Endothelial cell of umbilical vein (primary cell): ENCODE results near the gene REP15. TPM values are rescaled to one million over a fixed set of nuclear protein-coding genes. Genes with fewer than 3 reads are reported as not detected.

Experiments
- BruUV-seq: library from RNA; stranded (reverse); fragments of 400-500 nt; replicated peaks from 2 replicates; lab custom pipeline; 2021; lab: Mats Ljungman, UMichigan
- CTCF ChIA-PET: fragments of 300-600, 350-600 bp; sonication (Branson Sonifier 250); formaldehyde crosslinking; loops from one replicate; lab custom pipeline; 2021; ENCODE audit warnings: antibody characterized with exemption, inconsistent platforms; lab: Charles Lee
- POLR2A ChIA-PET: fragments of 300-600, 350-600 bp; sonication (Branson Sonifier 250); formaldehyde crosslinking; loops from one replicate; lab custom pipeline; 2021; ENCODE audit warnings: antibody characterized with exemption, inconsistent platforms; lab: Charles Lee
- DNase-seq: peaks from one replicate; pipeline ENCODE4 v3.0.0-alpha.2; 2011; ENCODE audit warnings: low read depth, low spot score
- FAIRE-seq: peaks from 2 replicates; lab custom pipeline; 2011; peaks lifted over from hg19 to GRCh38; lab: Jason Lieb, UNC
- H2AFZ ChIP-seq: 2 replicates; pipeline ENCODE4 v1.6.0; 2012; ENCODE audit warnings: low read depth, low read length, control low read depth, inconsistent platforms
- H3K27ac ChIP-seq: 2 replicates; pipeline ENCODE4 v1.5.1; 2011; ENCODE audit warnings: low read depth, mild to moderate bottlenecking, control low read depth, low read length, moderate library complexity; ENCODE audit not compliant: insufficient read depth
- H3K27me3 ChIP-seq, 2 experiments: 2 replicates each; pipeline versions ENCODE4 v1.6.0 to v1.6.1; 2011; ENCODE audit warnings: low read length in 2 of 2, mixed read lengths in 1 of 2; ENCODE audit not compliant: control insufficient read depth in 2 of 2, insufficient read depth in 2 of 2
- H3K36me3 ChIP-seq, 2 experiments: 2 replicates in 1 of 2; 3 replicates in 1 of 2; pipeline ENCODE4 v1.5.1; 2011; ENCODE audit warnings: low read length in 2 of 2, mild to moderate bottlenecking in 1 of 2, moderate library complexity in 1 of 2; ENCODE audit not compliant: control insufficient read depth in 2 of 2, insufficient read depth in 2 of 2; ENCODE audit errors: extremely low read depth in 1 of 2
- H3K4me1 ChIP-seq: 3 replicates; pipeline ENCODE4 v1.5.1; 2011; ENCODE audit warnings: mild to moderate bottlenecking, low read length; ENCODE audit not compliant: control insufficient read depth, insufficient read depth; ENCODE audit errors: extremely low read depth
- H3K4me2 ChIP-seq: 2 replicates; pipeline ENCODE4 v1.6.1; 2011; ENCODE audit warnings: low read length, control low read depth, mixed read lengths; ENCODE audit not compliant: insufficient read depth
- H3K4me3 ChIP-seq, 3 experiments: fragments of 200-600 bp in 1 of 3; sonication (generic), shearing (Covaris generic) in 1 of 3; replicated peaks in 1 of 3; 2 replicates each; pipeline ENCODE4 v1.5.1; 2011 to 2016; ENCODE audit warnings: control low read depth in 3 of 3, low read length in 3 of 3, mild to moderate bottlenecking in 2 of 3, inconsistent platforms in 1 of 3, low read depth in 1 of 3, moderate library complexity in 1 of 3; ENCODE audit not compliant: insufficient read depth in 1 of 3
- H3K79me2 ChIP-seq: 2 replicates; pipeline ENCODE4 v1.6.0; 2012; ENCODE audit warnings: low read length, inconsistent platforms; ENCODE audit not compliant: control insufficient read depth, insufficient read depth
- H3K9ac ChIP-seq: replicated peaks from 2 replicates; pipeline ENCODE3; 2011; ENCODE audit warnings: low read length, control low read depth; ENCODE audit not compliant: insufficient read depth; ENCODE audit errors: extremely low read depth
- H3K9me1 ChIP-seq: replicated peaks from 3 replicates; pipeline ENCODE4 v1.6.0; 2011; ENCODE audit warnings: mild to moderate bottlenecking, low read length; ENCODE audit not compliant: control insufficient read depth, insufficient read depth; ENCODE audit errors: extremely low read depth
- H3K9me3 ChIP-seq: replicated peaks from 2 replicates; pipeline ENCODE4 v1.5.1; 2012; ENCODE audit warnings: low read length, inconsistent platforms; ENCODE audit not compliant: control insufficient read depth, insufficient read depth
- H4K20me1 ChIP-seq: replicated peaks from 2 replicates; pipeline ENCODE3; 2011; ENCODE audit warnings: mild to moderate bottlenecking, low read length; ENCODE audit not compliant: control insufficient read depth, insufficient read depth; ENCODE audit errors: extremely low read depth
- CTCF ChIP-seq, 2 donors: IDR thresholded peaks; 1 replicate in 1 of 2; 2 replicates in 1 of 2; pipeline ENCODE4 v1.5.1; 2011; ENCODE audit warnings: low read length in 2 of 2, mild to moderate bottlenecking in 2 of 2, moderate library complexity in 2 of 2, control low read depth in 1 of 2, inconsistent platforms in 1 of 2, low read depth in 1 of 2; ENCODE audit not compliant: insufficient read depth in 1 of 2; ENCODE audit errors: extremely low read depth in 1 of 2
- JUN ChIP-seq: IDR thresholded peaks from 2 replicates; pipeline ENCODE4 v1.6.1; 2011; ENCODE audit warnings: borderline replicate concordance, low read depth; ENCODE audit not compliant: insufficient read length, insufficient read depth
- MYC ChIP-seq: IDR thresholded peaks from one replicate; pipeline ENCODE4 v1.6.1; 2011; ENCODE audit warnings: mild to moderate bottlenecking, low read depth, low read length
- POLR2AphosphoS5 ChIP-seq: IDR thresholded peaks from 2 replicates; pipeline ENCODE4 v1.6.1; 2012; ENCODE audit warnings: low read depth, mild to moderate bottlenecking, control low read depth, low read length, moderate library complexity; ENCODE audit not compliant: insufficient read depth
- dilution Hi-C: fragments of 300-500 bp; cut with MboI; formaldehyde crosslinking; loops from one replicate; pipeline ENCODE4 v1.15.0; 2019; ENCODE audit warnings: low sequenced_read_pairs; ENCODE audit not compliant: extremely low pct_ligation_motif_present
- intact Hi-C: fragments of 100-400 bp; cut with micrococcal nuclease; formaldehyde crosslinking; loops from one replicate; pipeline ENCODE4 v1.10.0; 2022
- polyA plus RNA-seq, 4 experiments: library from polyadenylated mRNA; depleted of rRNA in 3 of 4; stranded (reverse) in 3 of 4; unstranded in 1 of 4; fragments of >200 nt; gene quantifications; 2 replicates each; pipeline versions ENCODE4 v1.2.1 to v1.2.3, GENCODE V29; 2011 to 2012; ENCODE audit warnings: missing spikeins in 1 of 4
- total RNA-seq: library from RNA; stranded (reverse); gene quantifications from 2 replicates; pipeline ENCODE4 v1.2.3, GENCODE V29; 2021
- TF ChIP-seq, protein P1 (sequence below): IDR thresholded peaks from 2 replicates; pipeline ENCODE4 v1.6.1; 2011; ENCODE audit not compliant: insufficient read depth, insufficient read length

The REP15 gene
- total and polyA plus RNA-seq, 2 donors (not counting 3 experiments of a cell fraction or from before 2014, with no cell fraction given), result 0.94 to 4.8 TPM

DNA sequence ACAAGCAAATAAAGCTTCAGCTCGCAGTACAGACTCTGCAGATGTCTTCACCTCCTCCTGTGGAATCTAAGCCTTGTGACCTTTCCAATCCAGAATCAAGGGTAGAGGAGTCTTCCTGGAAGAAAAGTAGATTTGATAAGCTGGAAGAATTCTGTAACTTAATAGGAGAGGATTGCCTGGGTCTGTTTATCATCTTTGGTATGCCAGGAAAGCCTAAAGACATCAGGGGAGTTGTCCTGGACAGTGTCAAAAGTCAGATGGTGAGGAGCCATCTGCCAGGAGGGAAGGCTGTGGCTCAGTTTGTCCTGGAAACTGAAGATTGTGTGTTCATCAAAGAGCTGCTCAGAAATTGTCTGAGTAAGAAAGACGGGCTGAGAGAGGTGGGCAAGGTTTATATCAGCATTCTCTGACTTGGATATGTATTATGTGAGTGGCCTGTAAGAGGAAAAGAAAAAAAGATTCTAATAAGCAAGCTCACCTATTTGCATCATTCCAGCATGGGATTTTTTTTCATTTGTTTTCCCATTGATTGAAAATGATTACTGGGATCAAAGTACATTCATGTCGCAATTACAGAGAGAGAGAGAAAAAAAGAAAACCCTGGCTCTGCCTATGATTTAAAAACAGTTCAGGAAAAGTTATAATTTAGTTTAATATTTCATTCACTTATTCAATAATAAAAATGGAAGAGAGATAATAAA, 767 bp downstream of the REP15 start:
- intact Hi-C loops, result no loop called here
- POLR2A ChIA-PET, result no interaction called here

More for the DNA sequence above, 767 bp downstream of the REP15 start:
- Histone ChIP-seq H3K27ac (no peak overlapping the region), H3K4me3 (no peak overlapping the region), H3K79me2 (no peaks in the 10 kb centered on the region), H3K9me1 (no peaks in the 10 kb centered on the region), H4K20me1 (no peaks in the 10 kb centered on the region), H3K9me3 (no peaks in the 10 kb centered on the region), H2AFZ (no peak overlapping the region), H3K4me1 (no peaks in the 10 kb centered on the region), H3K4me2 (no peak overlapping the region), H3K9ac (no peak overlapping the region), H3K27me3 (no peaks in the 10 kb centered on the region), H3K36me3 (peaks cover 18 to 20% of the 10 kb centered on the region in 2 experiments)
- CTCF ChIA-PET, result interaction anchor here (1.0 to 3.2 kb wide), 3 partner anchors 10 to 21 kb away, joined by 4 to 6 read pairs (median 5); no protein-coding TSS in a partner anchor
- DNase-seq (no peak), FAIRE-seq (no peak)
- dilution Hi-C loops, result no loop called here
- TF ChIP-seq, protein P1, sequence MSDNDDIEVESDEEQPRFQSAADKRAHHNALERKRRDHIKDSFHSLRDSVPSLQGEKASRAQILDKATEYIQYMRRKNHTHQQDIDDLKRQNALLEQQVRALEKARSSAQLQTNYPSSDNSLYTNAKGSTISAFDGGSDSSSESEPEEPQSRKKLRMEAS, result no peak
- TF ChIP-seq JUN, result no peak
- TF ChIP-seq POLR2AphosphoS5, result no peak
- TF ChIP-seq MYC, result no peak
- no peak for TF ChIP-seq CTCF (IDR thresholded peaks at IDR 0.05; ENCODE audit: extremely low read depth in 1 of 2, insufficient read depth in 1 of 2, low read depth in 1 of 2, low read length in 2 of 2)
- no TSS peak for BruUV-seq
